Stimulated activated CD8-positive, alpha-beta memory T cell treated with anti-CD3 and anti-CD28 coated beads, Interleukin-2, amount 100 ng/mL, for 1 hour (primary cell): ENCODE results near the gene CHI3L1.
"Not testable (repeated sequence)": the region's sequence is repeated elsewhere in the genome, so short reads cannot be mapped to it uniquely, and the experiment has no call there.

ENCODE experiments used
- DNase-seq, 2 donors: peaks; one replicate each; pipeline ENCODE4 v3.0.0-alpha.2; 2020; ENCODE audit warnings: low read depth in 2 of 2

The CHI3L1 gene

DNA sequence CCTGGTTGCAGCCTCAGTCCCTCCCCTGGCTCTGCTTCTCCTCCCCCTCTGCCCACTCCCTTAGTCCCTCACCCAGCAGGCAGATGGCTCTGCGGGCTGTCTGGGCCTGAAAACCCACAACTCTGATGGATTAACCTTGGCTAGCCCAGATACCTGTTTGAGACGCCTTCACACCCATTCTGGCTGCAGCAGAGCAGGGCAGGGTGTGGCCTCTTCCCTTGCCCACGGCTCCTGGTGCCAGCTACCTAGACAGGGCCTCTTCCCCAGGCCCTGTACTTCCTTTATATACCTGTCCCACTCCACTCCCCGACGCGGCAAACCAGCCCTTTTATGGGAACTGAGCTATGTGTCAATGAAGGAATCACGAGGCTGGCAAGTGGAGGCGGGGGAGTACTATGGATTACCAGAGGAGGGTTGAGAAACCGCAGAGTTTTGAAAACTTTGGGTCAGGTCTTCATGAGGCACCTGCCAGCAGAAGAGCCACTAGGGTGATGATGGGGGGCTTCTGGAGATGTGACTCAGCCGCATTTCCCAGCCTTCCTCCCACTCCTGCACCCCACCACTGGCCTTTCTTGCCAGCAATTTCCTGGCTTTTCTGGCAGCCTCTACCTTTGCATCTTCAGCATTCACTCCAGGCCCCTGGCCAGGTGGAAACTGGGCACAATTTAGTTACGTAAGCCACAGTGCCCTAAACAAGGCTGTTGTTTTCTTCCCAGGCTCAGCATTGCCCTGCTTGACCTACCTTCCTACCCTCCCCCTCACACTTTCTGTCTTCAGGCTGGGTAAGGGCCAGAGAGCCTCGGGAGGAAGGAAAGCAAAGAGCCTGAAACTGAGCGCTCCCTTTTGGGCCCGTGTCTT is at the start of gene CHI3L1:
Gene CHI3L1 (minus strand): TSS at position 259 of the 858 bp plus-strand sequence. CDS start 81 bp downstream, at position 178.
- DNase-seq, result no peak

DNA sequence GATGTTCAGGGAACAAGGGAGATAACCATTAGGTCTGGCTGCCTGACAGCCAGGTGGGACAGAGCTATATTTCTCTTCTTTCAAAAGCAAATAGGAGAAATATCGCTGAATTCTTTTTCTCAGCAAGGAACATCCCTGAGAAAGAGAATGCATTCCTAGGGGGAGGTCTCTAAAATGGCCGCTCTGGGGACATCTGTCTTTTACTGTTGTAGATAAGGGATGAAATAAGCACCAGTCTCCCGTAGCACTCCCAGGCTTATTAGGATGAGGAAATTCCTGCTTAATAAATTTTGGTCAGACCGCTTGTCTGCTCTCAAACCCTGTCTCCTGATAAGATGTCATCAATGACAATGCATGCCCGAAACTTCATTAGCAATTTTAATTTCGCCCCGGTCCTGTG is 48.4 kb upstream of the CHI3L1 start:
- not testable (repeated sequence) for DNase-seq

DNA sequence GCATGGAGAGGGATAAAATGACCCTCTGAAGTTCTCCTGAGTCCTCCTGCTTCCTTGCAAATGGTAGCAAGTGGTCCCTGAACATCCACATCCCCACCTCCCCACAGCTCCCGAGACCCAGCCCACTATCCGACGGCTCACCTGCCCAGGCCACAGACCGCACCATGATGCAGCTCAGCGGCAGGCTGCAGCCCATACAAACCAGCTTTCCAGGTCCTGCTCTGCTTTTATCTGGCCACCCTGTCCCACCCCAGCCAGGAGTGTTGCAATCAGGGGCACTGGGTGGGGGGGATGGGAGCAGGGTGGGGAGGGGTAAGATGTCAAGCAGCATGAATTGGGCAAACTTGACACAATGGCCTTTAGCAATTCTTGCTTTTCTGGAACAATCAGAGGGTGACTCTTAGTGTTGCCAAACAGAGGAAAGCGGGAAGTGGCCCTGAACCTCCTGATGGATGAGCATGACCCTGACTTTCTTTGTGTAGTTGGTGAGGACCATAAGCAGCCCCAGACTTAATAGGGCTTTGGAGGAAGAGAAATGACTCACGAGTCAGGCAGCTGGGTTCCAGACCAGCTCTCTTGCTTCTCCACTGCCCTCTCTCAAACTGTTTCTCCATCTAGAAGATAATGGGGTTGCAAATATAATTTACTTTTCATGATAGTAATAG is 43.1 kb upstream of the CHI3L1 start, which contains the start of gene CHIT1:
Gene CHIT1 (minus strand): TSS at position 203 of the 665 bp plus-strand sequence. CDS start 37 bp downstream, at position 166.
- no peak for DNase-seq

DNA sequence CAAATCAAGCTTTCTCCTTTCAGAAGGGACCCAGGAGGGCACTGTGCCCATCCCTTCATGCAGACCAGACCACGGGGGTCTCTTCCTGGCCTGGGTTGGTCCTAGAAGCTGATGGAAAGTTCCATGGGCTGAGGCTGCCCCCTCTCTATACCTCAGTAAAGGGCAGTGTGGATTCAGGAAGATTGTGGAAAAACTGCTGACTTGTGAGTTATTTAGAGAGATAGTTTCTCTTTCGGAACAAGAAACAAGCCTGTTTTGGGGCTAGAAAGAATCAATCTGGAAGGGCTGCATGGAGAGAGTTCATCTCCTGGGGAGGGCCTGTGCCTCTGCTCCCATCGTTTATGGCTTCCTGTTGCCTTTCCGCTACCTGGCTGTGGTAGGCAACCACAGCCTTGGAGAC is 42.2 kb upstream of the CHI3L1 start:
- DNase-seq, result no peak

DNA sequence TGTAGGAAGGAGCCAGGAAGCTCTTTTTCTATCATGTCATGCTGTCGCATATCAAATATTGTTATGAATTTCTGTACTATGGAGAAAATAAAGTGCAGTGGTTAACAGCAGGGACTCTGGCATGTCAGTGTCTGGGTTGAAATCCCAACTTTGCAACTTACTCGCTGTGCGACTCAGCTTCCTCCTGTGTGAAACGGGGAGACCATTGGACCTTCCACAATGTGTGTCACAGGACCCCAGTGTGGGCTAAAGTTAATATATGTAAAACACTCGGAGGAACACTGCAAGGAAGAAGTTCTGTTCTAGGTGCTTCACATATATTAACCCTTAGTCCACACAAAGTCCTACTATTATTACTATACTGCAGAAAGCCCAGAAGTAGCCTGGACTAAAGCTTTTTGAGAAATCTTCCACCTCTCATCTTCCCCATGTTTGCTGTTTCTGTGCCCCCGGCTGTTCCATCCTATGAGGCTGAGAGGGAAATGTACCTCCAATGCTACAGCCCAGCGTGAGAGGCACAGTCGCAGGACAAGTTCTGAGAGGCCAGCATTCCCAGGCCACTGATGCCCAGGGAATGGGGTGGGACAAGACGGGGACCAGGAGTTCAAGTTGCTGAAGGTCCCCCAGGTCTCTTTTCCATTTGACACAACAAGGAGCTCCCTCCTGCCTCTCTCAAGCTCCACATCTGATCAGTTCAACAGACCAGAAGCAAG is 41.0 kb upstream of the CHI3L1 start:
- no peak for DNase-seq

DNA sequence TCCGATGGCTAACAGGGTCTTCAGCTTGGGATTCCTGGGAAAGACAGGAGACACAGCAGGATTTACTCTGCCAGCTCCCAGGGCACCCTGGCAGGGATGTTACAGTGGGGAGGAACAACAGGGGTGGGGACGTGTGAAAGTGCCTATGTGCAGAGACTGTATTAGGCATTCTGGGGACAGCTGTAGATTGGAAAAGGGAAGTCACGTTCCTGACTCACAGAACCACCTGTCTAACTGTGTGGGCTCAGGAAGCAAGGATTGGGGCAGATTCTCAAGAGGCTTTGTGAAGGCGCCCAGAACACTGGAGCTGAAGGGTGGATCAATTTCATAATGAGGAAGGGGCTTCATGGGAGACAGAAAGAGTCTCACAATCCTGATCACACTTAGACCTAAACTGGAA is 38.6 kb upstream of the CHI3L1 start:
- no peak for DNase-seq

DNA sequence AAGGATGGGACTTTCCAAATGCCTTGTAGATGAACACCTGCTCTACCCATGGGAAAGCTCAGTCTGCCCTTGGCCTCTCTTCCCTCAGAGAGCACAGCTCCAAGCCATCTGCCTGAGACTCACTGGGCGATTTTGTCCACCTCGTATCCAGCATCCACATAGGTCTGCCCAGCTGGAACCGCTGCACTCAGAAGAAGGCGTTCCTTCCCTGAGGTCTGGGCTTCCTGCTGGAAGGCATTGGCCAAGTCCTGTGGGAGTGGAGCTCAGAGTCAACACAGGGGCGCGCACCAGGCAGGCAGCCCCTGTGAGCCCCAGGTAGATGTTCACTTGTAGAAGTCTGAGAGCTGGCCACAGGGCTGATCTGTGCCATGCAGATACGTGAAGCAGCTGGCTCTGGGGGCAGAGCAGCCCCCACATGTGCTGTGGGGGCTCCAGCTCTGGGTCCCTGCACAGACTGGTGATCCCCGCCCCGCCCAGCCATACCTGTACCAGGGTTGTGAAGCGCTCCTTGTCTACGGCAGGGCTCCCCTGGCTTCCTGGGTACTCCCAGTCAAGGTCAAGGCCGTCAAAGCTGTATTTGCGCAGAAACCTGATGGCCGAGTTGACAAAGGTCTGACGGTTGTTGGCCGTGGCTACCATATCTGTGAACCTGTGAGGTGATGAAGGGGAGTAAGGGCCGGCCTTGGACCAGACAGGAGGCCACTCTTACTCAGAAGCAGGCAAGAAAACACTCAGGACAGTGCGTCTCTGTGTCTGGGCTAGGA is 36.7 kb upstream of the CHI3L1 start:
- DNase-seq, result no peak

DNA sequence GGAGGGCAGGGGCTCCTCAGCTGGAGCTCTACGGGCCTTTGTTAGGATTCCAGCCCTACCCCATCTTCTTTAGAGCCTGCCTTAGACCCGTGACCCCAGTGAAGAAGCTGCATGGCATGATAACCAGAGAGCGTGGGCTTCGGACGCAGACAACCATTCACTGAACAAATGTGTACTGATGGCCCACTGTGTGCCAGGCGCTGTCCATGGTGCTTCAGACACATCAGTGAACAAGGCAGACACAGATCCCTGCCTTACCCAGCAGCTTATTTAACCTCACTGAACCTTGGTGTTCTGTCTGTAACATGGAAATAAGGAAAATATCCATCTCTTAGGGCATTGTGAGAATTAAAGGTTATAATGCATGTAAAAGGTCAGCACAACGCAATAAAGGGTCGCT is 33.4 kb upstream of the CHI3L1 start:
- no peak for DNase-seq

DNA sequence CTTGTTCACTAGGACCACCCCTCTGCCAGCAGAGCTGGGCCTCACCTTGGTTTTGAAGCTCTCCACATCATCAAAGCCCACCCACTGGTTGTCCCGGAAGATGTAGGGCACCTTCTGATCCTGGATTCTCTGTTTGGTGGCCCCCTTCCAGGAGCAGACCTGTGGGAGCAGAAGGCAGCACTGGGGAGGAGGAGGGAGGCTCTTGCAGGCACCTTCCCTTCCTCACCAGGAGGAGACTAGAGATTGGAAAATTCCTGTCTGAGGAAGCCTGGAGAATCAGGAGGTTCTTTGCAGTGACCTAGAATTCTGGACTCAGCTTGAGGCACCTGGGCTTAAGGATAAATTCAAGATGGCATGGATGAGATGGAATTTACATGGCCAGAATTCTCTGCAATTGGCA is 32.7 kb upstream of the CHI3L1 start:
- no peak for DNase-seq

DNA sequence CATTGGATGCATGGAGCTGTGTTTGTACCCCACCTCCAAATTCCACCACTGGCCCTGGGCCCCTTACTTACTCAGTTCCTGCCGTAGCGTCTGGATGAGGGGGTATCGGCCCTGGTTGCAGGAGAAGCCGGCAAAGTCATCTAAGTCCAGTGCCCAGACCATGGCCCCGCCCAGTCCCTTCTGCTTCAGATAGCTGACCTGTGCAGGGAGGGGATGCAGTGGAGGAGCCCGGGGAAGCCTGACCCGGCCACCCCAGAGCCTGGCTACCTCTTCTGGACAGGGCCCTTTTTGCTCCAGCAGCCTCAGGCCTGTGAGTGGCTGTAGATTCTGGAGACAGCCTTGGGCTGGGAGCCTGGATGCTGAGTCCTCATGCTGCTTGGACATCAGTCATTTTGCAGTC is 31.2 kb upstream of the CHI3L1 start:
- DNase-seq, result no peak

DNA sequence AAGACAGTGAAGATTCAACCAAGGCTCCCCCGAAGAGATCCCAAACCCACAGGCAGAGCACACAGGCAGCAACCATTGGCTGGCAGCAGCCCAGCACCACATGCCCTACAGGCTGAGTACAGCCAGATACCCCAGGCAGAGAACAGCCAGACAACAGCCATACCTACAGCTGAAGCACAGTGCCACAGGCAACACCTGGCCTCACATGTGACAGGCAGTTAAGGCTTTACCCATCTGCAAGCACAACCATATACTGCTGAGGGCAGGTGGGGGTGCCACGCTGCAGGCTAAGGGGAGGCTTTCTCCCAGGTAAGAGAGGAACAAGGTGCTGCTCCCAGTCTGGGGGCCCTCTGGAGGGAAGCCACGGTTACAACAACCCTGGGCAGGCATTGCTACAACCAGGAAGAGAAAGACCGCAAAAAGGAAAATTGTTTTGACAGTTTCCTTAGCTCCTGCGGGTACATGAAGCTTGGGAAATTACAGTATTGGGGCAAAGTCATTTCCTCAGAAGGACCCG is 30.7 kb upstream of the CHI3L1 start:
- DNase-seq, result no peak

DNA sequence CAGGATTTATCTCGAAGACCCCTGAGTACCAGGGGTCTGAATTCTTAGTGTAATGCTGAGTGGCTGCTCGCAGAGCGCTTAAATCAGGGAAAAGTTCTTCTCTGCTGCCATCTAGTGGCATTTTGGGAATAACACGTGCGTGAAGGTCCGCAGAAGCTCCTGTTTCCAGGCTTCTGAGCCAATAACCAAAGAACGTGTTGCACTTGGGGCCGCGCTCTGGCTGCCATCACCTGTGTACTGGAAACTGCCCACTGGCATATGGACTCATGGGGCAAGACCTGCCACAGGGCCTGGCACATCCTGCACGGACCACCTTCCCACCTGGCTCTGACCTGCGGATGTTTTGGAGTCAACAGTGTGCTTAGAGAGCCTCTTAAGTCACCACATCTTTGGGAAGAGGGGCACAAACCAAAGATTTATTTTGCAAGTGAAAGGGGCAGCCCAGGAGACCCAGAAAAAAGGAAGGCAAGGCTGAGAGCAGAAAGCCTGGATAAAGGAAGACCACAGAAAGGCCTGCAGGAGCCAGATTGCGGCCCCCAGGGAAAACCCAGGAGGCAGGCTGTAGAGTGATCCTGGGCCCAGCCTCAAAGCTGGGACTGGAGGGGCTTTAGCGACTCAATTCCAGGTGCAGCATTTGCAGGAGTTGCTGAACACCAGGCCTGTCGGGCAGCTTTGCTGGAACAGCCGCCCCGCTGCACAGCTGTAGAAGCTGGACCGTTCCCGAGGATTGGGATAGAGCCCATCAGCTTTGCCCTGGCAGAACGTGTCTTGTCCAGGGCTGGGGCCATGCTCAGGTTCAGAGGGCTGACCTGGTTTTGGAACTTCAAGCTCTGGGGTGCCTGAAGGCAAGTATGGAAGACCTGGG is 30.0 kb upstream of the CHI3L1 start:
- peak; percentile 18 for DNase-seq

DNA sequence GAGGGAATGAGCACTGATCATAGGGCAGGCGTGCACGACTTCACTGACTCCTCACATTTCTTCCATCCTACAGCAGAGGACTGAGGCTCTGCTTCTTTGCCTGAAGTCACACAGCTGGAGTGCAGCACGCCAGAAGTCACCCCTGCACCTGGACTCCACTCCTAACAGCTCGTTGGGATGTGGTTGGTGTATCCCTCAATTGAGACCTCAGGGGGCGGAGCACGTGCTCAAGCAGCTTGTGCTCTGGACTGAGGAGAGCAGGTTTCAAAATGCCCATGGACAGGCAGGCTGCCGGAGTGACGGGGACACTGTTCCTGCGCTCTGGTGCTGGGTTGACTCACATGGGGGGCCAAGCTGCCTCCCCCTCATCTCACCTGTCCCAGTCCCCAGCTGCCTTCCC is 29.1 kb upstream of the CHI3L1 start:
- DNase-seq, result no peak

DNA sequence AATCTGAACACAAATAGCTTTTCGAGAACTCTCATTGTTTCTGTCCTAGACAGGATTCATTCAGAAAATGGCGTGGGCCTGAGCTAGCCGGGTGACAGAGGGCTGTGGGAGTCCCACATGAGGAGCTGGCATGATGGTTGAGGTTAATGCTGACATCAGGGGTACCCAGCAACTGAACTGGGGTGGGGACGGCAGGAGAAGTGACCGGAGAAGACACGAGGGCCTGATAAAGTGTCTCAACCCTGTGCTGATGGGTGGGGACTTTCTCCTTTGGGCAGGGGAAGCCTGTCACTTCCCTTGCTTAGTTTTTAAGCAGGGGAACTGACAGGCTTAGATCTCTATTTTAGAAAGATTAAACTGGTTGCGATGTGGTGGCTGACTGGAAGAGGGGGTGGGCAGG is 28.4 kb upstream of the CHI3L1 start:
- no peak for DNase-seq

DNA sequence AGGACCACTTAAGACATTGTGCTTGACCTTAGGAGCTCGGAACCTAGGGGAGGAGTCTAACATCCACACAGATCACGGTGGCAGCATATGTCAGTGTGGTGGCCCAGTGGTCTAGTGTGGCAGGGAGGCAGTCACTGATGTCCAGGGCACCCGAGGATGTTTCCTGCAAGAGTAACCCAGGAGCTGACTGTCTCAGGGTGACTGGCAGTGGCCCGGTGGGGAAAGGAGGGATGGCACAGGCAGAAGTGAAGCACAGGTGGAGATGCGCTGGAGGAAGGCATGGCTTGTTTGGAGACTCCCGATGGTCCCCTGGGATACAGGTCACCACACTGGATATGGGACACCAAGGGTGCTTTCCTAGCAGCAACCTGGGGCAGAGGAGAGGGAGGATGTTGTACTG is 26.6 kb upstream of the CHI3L1 start:
- no peak for DNase-seq

DNA sequence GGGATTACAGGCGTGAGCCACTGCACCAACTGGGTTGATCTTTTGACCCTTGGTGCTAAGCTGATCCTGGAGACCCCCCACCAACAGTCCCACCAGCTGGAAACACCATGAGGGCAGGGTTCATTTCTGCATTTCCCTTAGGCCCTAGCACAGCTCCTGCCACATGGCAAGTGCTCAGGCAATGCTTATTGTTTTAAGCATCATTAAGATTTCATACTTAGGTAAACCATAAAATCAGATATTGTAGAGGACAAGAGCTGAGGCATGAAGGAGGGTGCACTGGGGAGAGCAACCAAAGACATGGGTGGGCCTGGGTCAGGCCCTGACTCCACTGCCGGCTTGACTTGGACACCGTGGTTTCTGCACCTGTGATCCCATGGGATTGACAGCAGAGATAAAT is 25.3 kb upstream of the CHI3L1 start:
- DNase-seq, result no peak

DNA sequence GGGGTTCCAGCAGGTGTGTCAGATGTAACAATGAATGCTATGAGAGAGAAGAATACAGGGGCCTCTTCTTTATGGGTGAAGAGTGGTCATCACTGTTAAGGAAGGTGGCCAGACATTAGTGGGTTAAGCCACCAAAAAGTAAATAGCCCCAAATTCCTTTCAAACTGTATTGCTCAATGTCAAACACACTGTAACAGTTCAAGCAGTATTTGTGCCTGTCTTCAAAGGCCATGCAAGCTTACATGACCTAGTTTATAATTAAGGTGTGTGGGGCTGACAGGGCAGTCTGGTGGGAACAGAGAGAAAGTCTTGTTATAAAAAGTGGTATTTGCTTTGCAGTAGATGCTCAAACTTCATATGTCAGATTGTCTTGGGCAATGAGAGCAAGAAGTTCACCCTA is 24.5 kb upstream of the CHI3L1 start:
- no peak for DNase-seq

DNA sequence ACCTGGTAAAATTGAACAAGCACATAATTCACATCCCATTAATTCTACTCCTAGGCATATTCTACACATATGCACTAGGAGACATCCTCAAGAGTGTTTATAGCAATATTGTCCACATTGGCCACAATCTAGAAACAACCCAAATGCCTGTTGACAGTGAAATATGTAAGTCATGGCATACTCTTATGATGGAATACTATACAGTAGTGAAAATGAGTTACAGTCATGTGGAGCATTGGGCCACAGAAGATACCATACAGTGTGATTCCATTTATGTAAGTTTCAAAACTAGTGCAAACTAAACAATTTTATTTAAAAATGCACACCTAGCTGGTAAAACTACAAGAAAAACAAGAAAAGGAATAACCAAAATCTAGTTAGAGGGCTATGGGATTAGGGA is 23.8 kb upstream of the CHI3L1 start:
- no peak for DNase-seq

DNA sequence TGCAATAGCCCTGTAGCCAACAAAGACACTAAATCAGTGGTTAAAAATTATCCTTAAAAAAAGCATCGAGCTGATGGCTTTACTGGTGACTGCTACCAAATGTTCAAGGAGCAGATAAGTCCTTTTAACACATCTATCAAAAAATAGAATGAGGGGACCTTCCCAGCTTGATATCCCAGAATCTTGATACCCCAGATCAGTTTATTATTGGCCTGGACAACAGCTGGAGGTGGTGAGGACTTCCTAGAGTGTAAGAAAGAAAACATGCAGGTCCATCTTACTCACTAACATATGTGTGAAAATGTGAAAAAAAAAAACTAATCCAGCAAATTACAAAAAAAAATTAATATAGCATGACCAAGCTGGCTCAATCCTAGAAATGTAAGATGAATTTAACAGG is 21.7 kb upstream of the CHI3L1 start:
- DNase-seq, result no peak

DNA sequence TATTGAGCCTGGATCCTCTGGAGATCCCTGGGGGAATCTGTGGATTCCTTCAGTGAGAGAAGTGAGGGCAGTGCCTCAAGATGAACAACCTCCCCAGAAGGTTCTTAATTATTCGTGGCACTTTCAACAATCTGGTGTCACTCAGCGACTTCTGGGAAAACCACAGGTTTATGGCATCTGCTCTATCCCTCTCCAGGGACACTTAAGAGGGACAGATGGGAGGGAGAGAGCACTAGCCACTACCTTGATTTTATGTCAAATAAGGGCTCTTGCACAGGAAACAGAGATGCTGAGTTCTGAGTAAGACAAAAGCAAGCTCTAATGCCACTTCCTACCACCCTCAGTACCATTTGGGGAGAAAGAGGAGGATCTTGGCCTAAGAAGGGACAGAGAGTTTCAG is 21.2 kb upstream of the CHI3L1 start:
- DNase-seq, result no peak
